Measurements from ENCODE around the gene LIPC. TPM values are rescaled to one million over a fixed set of nuclear protein-coding genes. Genes with fewer than 3 reads are reported as not detected.
"Not testable (repeated sequence)": the region's sequence is repeated elsewhere in the genome, so short reads cannot be mapped to it uniquely, and the experiment has no call there.

Gene LIPC
- total RNA-seq, 2 donors from 2014 or later: 2.9 to 13.8 TPM

GRCh38 chr15:58597943-58598828 lies 166.4 kb downstream of the LIPC start:
- Histone ChIP-seq H3K36me3 (no peaks in the 10 kb centered on the region), H3K9ac (ENCODE audit: low read depth in 2 of 2, low read length in 2 of 2) (peak overlapping the region in 1 of 2 donors; percentile 43), H3K27ac (peak overlapping the region; percentile 48), H3K9me3 (no peaks in the 10 kb centered on the region), H3K4me1 (peaks cover 7% of the 10 kb centered on the region), H3K27me3 (no peaks in the 10 kb centered on the region), H3K4me3 (no peak overlapping the region)
- intact Hi-C loops (cut with DNase I): no loop called here
- no peak for TF ChIP-seq CTCF (IDR thresholded peaks at IDR 0.05)
- DNase-seq: no peak

GRCh38 chr15:58598829-58599210 lies 167.0 kb downstream of the LIPC start:
- H3K4me3 ChIP-seq: no peak overlapping the region
- H3K27ac ChIP-seq: peak overlapping the region; percentile 48
- H3K9ac ChIP-seq (ENCODE audit: low read depth in 2 of 2, low read length in 2 of 2): peak overlapping the region in 1 of 2 donors; percentile 43
- intact Hi-C loops (cut with DNase I): no loop called here
- H3K9me3 ChIP-seq: no peaks in the 10 kb centered on the region
- DNase-seq: no peak
- H3K36me3 ChIP-seq: no peaks in the 10 kb centered on the region
- no peaks in the 10 kb centered on the region for H3K27me3 ChIP-seq
- peaks cover 7% of the 10 kb centered on the region for H3K4me1 ChIP-seq
- no peak for TF ChIP-seq CTCF (IDR thresholded peaks at IDR 0.05)

- H3K9me3 ChIP-seq: no peaks in the 10 kb centered on the region
- no peak overlapping the region for H3K9ac ChIP-seq (ENCODE audit: low read depth in 2 of 2, low read length in 2 of 2)
- TF ChIP-seq CTCF (IDR thresholded peaks at IDR 0.05): no peak
- intact Hi-C loops (cut with DNase I): no loop called here
- no peaks in the 10 kb centered on the region for H3K36me3 ChIP-seq
- no peak for DNase-seq
- no peaks in the 10 kb centered on the region for H3K27me3 ChIP-seq
- H3K4me3 ChIP-seq: no peak overlapping the region
- no peak overlapping the region for H3K27ac ChIP-seq
- H3K4me1 ChIP-seq: peaks cover 6% of the 10 kb centered on the region
Measured at GRCh38 chr15:58602823-58603222, 171.0 kb downstream of the LIPC start.

GRCh38 chr15:58603927-58604326 lies 172.1 kb downstream of the LIPC start:
- DNase-seq; H3K27me3 ChIP-seq; H3K4me3 ChIP-seq; intact Hi-C loops (cut with DNase I); H3K9ac ChIP-seq (ENCODE audit: low read depth in 2 of 2, low read length in 2 of 2); H3K27ac ChIP-seq; H3K9me3 ChIP-seq; H3K4me1 ChIP-seq; H3K36me3 ChIP-seq: not testable (repeated sequence)

GRCh38 chr15:58604455-58604923 lies 172.7 kb downstream of the LIPC start:
- H3K9me3 ChIP-seq: no peaks in the 10 kb centered on the region
- intact Hi-C loops (cut with DNase I): no loop called here
- DNase-seq: no peak
- no peak for TF ChIP-seq CTCF (IDR thresholded peaks at IDR 0.05)
- H3K4me3 ChIP-seq: no peak overlapping the region
- no peak overlapping the region for H3K27ac ChIP-seq
- no peaks in the 10 kb centered on the region for H3K36me3 ChIP-seq
- H3K27me3 ChIP-seq: no peaks in the 10 kb centered on the region
- no peak overlapping the region for H3K9ac ChIP-seq (ENCODE audit: low read depth in 2 of 2, low read length in 2 of 2)
- H3K4me1 ChIP-seq: no peaks in the 10 kb centered on the region

GRCh38 chr15:58605931-58606530 lies 174.2 kb downstream of the LIPC start:
- intact Hi-C loops (cut with DNase I): no loop called here
- H3K4me3 ChIP-seq: no peak overlapping the region
- TF ChIP-seq CTCF (IDR thresholded peaks at IDR 0.05): no peak
- H3K27ac ChIP-seq: no peak overlapping the region
- H3K27me3 ChIP-seq: no peaks in the 10 kb centered on the region
- no peaks in the 10 kb centered on the region for H3K4me1 ChIP-seq
- no peak overlapping the region for H3K9ac ChIP-seq (ENCODE audit: low read depth in 2 of 2, low read length in 2 of 2)
- H3K36me3 ChIP-seq: no peaks in the 10 kb centered on the region
- DNase-seq: no peak
- H3K9me3 ChIP-seq: no peaks in the 10 kb centered on the region
